NB4 (cell line): ENCODE measurements around the gene RPTOR.

Experiments used
- CTCF ChIP-seq: IDR thresholded peaks from one replicate; pipeline ENCODE4 v1.5.1; 2012; ENCODE audit warnings: low read depth, low read length
- POLR2A ChIP-seq: IDR thresholded peaks from 2 replicates; pipeline ENCODE4 v1.6.1; 2011; ENCODE audit warnings: mild to moderate bottlenecking; ENCODE audit not compliant: insufficient read length; ENCODE audit errors: extremely low read depth

- TF ChIP-seq CTCF (no peak), POLR2A (no peak)
Observed at GRCh38 chr17:80923211-80924110, 378.8 kb downstream of the RPTOR start.
